Measurements from ENCODE around the gene RAB11FIP3.

DNA sequence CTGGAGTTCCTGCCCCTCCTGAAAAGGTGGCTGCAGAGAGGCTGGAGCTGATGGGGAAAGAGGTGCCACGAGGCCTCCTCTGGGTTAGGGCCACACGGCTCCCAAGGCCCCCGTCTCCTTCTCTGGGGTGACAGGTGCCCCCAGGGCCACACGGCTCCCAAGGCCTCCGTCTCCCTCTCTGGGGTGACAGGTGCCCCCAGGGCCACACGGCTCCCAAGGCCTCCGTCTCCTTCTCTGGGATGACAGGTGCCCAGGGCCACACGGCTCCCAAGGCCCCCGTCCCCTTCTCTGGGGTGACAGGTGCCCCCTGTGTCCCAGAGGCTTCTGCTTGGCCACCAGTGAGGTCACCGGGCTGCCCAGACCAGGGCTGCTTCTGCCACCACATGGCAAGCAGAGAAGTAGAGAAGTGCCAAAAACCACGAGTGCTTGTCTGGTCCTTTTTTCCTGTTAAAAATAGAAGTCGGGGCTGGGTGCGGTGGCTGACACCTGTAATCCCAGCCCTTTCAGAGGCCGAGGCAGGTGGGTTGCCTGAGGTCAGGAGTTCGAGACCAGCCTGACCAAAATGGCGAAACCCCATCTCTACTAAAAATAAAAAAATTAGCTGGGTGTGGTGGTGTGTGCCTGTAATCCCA is 106.2 kb downstream of the RAB11FIP3 start:
- TF ChIP-seq, protein P1, sequence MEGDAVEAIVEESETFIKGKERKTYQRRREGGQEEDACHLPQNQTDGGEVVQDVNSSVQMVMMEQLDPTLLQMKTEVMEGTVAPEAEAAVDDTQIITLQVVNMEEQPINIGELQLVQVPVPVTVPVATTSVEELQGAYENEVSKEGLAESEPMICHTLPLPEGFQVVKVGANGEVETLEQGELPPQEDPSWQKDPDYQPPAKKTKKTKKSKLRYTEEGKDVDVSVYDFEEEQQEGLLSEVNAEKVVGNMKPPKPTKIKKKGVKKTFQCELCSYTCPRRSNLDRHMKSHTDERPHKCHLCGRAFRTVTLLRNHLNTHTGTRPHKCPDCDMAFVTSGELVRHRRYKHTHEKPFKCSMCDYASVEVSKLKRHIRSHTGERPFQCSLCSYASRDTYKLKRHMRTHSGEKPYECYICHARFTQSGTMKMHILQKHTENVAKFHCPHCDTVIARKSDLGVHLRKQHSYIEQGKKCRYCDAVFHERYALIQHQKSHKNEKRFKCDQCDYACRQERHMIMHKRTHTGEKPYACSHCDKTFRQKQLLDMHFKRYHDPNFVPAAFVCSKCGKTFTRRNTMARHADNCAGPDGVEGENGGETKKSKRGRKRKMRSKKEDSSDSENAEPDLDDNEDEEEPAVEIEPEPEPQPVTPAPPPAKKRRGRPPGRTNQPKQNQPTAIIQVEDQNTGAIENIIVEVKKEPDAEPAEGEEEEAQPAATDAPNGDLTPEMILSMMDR (conservative IDR thresholded peaks at IDR 0.05 in 1 of 2, IDR thresholded peaks at IDR 0.05 in 1 of 2; ENCODE audit: extremely low read depth in 1 of 2, insufficient read depth in 1 of 2, low read depth in 1 of 2, low read length in 2 of 2) = no peak
- TF ChIP-seq EZH2 (IDR thresholded peaks at IDR 0.05; ENCODE audit: borderline replicate concordance, low read length) = no peak
